ENCODE data around the gene CHRNA7. TPM values are rescaled to one million over a fixed set of nuclear protein-coding genes. Genes with fewer than 3 reads are reported as not detected.

Gene CHRNA7
- total and polyA plus RNA-seq, 2 of the 8 experiments (the other 6 are each of a cell fraction or from before 2014, with no cell fraction given): 7.5 to 11.0 TPM

DNA sequence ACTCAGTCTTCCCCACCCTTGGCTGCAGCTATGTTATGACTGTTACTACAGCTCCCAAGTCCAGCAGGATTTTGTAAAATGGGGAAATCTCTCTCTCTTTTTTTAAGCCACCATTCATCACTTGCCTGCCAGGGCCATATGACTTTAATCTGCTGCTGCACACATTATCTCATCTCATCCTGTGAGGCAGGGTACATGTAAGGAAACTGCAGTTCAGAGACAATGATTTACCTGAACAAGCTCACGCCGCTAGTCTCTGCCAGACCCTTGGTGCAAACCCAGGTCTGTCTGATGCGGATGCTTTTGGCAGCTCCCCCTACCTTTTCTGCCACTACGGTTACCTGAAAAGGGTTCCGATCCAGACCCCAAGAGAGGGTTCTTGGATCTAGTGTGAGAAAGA, 78.3 kb downstream of the CHRNA7 start:
- H2BK20ac ChIP-seq (ENCODE audit: low read length): no peak overlapping the region
- 0 out of 2 replicates have a peak overlapping the region, but pooled peaks have one; percentile 33 for H2BK12ac ChIP-seq (ENCODE audit: low read depth, low read length)
- H4K91ac ChIP-seq (replicated peaks; ENCODE audit: insufficient read length, low read length): no peak overlapping the region
- H3K9me3 ChIP-seq (ENCODE audit: insufficient read depth in 2 of 2, low read depth in 1 of 2, low read length in 1 of 2): no peaks in the 10 kb centered on the region
- H4K20me1 ChIP-seq (replicated peaks in 1 of 2; ENCODE audit: control insufficient read depth in 1 of 2, insufficient read depth in 2 of 2, low read length in 2 of 2): no peaks in the 10 kb centered on the region
- no peak for DNase-seq (ENCODE audit: low read depth in 1 of 2, low spot score in 2 of 2)
- no peak overlapping the region for H3K4ac ChIP-seq (replicated peaks; ENCODE audit: insufficient read length, low read depth, low read length)
- no peak overlapping the region for H3K4me2 ChIP-seq (ENCODE audit: insufficient read depth in 1 of 2, low read depth in 2 of 2, low read length in 2 of 2)
- no peak overlapping the region for H2BK120ac ChIP-seq (replicated peaks; ENCODE audit: low read depth, low read length)
- H3K4me3 ChIP-seq (ENCODE audit: extremely low read depth in 1 of 4, insufficient read depth in 2 of 4, low read depth in 3 of 4, low read length in 4 of 4): no peak overlapping the region
- FAIRE-seq: no peak
- peaks cover 2 to 7% (median 3%) of the 10 kb centered on the region in 4 experiments; a peak in 6 of 7 replicates for H3K4me1 ChIP-seq (replicated peaks in 1 of 4; ENCODE audit: control insufficient read depth in 3 of 4, insufficient read depth in 4 of 4, low read length in 3 of 4)
- no peak overlapping the region for H4K8ac ChIP-seq (ENCODE audit: extremely low read depth, insufficient read depth, low read length)
- ChIA-PET POLR2A (ENCODE audit: partially characterized antibody) (no interaction called here), CTCF (ENCODE audit: partially characterized antibody) (interaction anchor here (1.5 kb wide), 1 partner anchor 11 kb away, joined by 3 read pairs; no protein-coding TSS in a partner anchor)
- TF ChIP-seq TBP (IDR thresholded peaks at IDR 0.05; ENCODE audit: low read depth, low read length) (no peak), SIX5 (IDR thresholded peaks at IDR 0.05; ENCODE audit: low read depth, low read length) (no peak), POU5F1 (IDR thresholded peaks at IDR 0.05; ENCODE audit: low read depth, low read length) (no peak), ZNF274 (IDR thresholded peaks at IDR 0.05; ENCODE audit: borderline replicate concordance, extremely low read depth, low read length) (no peak), MAFK (IDR thresholded peaks at IDR 0.05; ENCODE audit: low read depth, low read length) (no peak), HDAC2 (IDR thresholded peaks at IDR 0.05; ENCODE audit: borderline replicate concordance in 1 of 2, low read depth in 2 of 2, low read length in 2 of 2) (no peak), KDM4A (IDR thresholded peaks at IDR 0.05; ENCODE audit: low read depth, low read length, severe bottlenecking) (no peak), HDAC6 (IDR thresholded peaks at IDR 0.05; ENCODE audit: low read depth, low read length) (no peak), ASH2L (IDR thresholded peaks at IDR 0.05; ENCODE audit: low read length) (no peak), JUND (IDR thresholded peaks at IDR 0.05; ENCODE audit: low read length) (no peak), CEBPB (IDR thresholded peaks at IDR 0.05; ENCODE audit: low read depth, low read length) (no peak), SUZ12 (IDR thresholded peaks at IDR 0.05; ENCODE audit: low read length) (no peak), RXRA (IDR thresholded peaks at IDR 0.05; ENCODE audit: insufficient read depth, low read depth, low read length) (no peak), SIRT6 (IDR thresholded peaks at IDR 0.05; ENCODE audit: low read length) (no peak)
- no peak overlapping the region for H2AK5ac ChIP-seq (ENCODE audit: low read depth, low read length)
- peak overlapping the region; percentile 48; the same call in 1 of the 2 replicates for H3K18ac ChIP-seq (ENCODE audit: extremely low read depth, low read length)
- WGBS, 2 experiments (ENCODE audit: extremely low coverage in 1 of 2, insufficient coverage in 1 of 2, insufficient read length in 1 of 2, insufficient replicate concordance in 2 of 2, low coverage in 1 of 2, low lambda C conversion rate in 2 of 2, missing lambda C conversion rate in 1 of 2): 89% methylated on average over 5 of the region's 5 CpGs; no CpG with 5 or more reads in 1 of the 2 experiments
- H3K9ac ChIP-seq (replicated peaks in 1 of 4; ENCODE audit: extremely low read depth in 1 of 4, low read depth in 3 of 4, low read length in 3 of 4): no peak overlapping the region
- H2BK15ac ChIP-seq (ENCODE audit: low read length): no peak overlapping the region
- H3K36me3 ChIP-seq (ENCODE audit: control insufficient read depth in 2 of 4, insufficient read depth in 4 of 4, low read length in 3 of 4): no peaks in the 10 kb centered on the region; a peak in 1 of 8 replicates
- H3K23me2 ChIP-seq (ENCODE audit: low read depth, low read length): no peaks in the 10 kb centered on the region; the same call in 1 of the 2 replicates
- H3K14ac ChIP-seq (ENCODE audit: insufficient read length): no peak overlapping the region
- no peak overlapping the region for H2AFZ ChIP-seq (ENCODE audit: low read length)
- no peak overlapping the region for H3K27ac ChIP-seq (ENCODE audit: low read depth, low read length)
- H3K27me3 ChIP-seq (replicated peaks in 1 of 4; ENCODE audit: control insufficient read depth in 3 of 4, extremely low read depth in 1 of 4, insufficient read depth in 3 of 4, low read length in 3 of 4): no peaks in the 10 kb centered on the region; a peak in 1 of 7 replicates
- H3K23ac ChIP-seq (ENCODE audit: insufficient read length): no peak overlapping the region
- H4K5ac ChIP-seq (ENCODE audit: insufficient read length, low read depth, low read length): no peak overlapping the region
- no peak overlapping the region for H2BK5ac ChIP-seq (ENCODE audit: low read depth, low read length)
- no peaks in the 10 kb centered on the region for H3K79me1 ChIP-seq (ENCODE audit: low read depth, low read length)
- H3K56ac ChIP-seq (replicated peaks; ENCODE audit: insufficient read length, low read depth, low read length): no peak overlapping the region
- H3K79me2 ChIP-seq (ENCODE audit: control insufficient read depth in 1 of 2, insufficient read depth in 2 of 2, low read length in 2 of 2): no peaks in the 10 kb centered on the region

Data from H1 (cell line).